HG02678 (cell line): ENCODE measurements around the gene PALLD.
A peak's percentile ranks its signal among the peaks of the same experiment; 100 is the strongest.

Experiments used
- ATAC-seq: cut with Tn5 transposase; IDR thresholded peaks from one replicate; pipeline ENCODE4 v1.9.1; 2021; ENCODE audit warnings: mild to moderate bottlenecking, moderate library complexity; ENCODE audit not compliant: unreplicated experiment

Gene PALLD

DNA sequence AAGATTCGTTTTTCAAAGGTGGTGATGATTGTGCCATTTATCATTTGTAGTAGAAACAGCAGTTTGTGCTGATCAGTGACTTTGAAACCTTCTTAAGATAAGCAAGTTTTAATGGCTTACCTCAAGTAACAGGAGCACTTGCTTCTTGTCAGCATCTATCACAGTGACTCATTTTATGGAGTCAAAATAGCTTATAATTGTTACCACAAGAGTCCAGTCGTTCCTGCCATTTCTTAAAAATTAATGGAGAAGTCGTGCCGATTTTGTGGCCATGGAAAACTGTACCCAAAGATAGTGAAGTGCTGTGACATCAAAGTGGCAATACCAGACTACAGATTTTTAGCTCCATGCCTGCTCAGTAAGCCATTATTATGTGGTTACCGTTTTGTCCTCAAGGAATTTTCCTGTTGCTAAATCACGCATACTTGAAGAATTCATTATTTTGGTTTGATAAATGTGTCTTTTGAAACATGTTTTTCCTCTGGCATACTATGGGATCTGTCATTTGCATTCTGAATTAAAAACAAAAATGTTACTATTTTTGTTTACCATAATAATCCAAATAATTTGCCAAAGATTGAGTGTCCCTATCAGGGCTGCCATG lies 383.3 kb downstream of the PALLD start:
- ATAC-seq: no peak

DNA sequence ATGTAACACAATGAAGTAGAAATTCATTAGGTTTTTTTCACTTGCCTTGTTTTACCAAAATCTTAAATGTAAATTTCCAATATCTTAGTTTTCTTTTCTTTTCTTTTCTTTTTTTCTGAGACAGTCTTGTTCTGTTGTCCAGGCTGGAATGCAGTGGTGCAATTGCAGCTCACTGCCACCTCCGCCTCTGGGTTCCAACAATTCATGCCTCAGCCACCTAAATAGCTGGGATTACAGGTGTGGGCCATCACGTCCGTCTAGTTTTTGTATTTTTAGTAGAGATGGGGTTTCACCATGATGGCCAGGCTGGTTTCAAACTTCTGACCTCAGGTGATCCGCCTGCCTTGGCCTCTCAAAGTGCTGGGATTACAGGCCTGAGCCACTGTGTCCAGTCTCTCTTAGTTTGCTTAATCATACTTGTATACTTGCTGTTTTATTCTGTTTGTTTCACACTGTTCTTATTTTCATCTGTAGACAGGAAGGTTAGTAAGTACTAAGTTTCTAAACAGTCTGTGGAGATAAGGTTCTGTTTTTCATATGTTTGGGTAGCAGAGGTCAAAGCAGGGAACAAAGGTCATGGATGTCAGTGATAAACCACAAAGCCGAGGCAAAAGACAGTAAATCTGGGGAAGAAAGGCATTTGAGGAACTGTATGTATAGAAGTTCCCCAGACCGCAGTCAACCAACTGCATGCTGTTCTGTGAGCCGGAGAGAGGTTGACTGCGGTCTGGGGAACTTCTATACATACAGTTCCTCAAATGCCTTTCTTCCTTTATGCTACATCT lies 384.2 kb downstream of the PALLD start:
- peak; percentile 77 for ATAC-seq

DNA sequence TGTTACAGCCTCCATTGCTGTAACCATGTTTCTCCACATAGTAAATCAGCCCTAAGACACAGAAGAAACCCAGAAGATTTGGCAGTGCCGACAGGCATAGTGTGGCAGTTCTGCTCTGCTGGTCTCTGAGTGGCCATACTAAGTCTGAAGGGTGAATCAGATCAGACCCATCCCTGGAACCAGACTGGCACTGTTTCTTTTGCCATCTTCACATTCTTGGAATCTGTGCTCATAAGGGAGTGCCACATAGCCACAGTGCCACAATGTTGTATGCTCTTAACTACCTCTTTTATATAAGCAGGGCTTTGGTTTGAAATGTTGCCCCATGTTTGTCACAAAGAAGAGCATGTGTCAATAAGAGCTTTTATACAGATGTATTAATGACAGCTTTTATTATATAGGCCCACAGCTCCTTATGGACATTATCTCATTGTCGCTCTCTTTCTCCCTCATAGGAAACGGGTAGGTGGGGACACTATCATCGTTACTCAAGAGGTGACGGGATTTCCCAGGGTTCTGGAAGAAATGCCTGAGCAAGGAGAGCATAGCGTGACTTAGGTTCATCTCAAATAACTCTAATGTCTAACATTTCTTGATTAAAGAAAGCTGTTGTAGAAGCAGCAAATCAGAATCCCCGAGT lies 385.0 kb downstream of the PALLD start:
- ATAC-seq: peak; percentile 3

DNA sequence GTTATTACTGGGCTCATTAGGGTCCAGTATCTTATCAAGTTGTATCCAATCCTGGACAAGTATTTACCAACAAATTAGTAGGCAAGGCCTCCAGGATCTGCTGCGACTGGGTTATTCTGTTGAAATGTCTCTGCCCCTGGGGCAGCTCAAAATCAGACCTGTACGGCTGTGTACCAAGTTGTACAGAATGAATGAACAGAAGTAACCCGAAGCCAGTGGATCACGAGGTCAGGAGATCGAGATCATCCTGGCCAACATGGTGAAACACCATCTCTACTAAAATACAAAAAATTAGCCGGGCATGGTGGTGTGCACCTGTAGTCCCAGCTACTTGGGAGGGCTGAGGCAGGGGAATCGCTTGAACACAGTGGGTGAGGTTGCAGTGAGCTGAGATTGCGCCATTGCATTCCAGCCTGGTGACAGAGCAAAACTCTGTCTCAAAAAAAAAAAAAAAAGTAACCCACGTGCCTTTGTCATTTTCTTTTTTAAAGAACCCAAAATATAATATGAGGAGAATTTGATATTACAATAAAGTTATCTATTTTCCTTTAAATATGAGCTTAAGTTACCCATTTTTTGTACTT lies 385.9 kb downstream of the PALLD start:
- no peak for ATAC-seq

DNA sequence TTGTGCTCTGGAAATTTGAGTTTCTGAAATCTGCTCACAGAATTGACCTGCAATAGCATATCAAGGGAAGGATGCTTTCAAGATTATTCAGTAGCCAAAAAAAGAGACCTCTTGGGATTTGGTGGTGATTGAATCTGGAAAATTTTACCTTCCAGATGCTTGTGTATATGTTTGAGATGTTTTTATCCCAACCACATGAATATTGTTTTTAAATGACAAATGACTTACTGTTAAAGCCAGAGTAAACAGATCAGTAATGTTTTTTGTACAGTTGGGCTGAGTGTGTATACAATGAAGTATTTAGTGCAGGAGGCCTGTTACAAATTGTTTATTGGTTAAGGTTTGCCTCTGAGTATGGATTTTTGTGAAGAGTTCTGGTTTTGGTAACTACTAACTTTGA lies 386.7 kb downstream of the PALLD start:
- ATAC-seq: no peak

DNA sequence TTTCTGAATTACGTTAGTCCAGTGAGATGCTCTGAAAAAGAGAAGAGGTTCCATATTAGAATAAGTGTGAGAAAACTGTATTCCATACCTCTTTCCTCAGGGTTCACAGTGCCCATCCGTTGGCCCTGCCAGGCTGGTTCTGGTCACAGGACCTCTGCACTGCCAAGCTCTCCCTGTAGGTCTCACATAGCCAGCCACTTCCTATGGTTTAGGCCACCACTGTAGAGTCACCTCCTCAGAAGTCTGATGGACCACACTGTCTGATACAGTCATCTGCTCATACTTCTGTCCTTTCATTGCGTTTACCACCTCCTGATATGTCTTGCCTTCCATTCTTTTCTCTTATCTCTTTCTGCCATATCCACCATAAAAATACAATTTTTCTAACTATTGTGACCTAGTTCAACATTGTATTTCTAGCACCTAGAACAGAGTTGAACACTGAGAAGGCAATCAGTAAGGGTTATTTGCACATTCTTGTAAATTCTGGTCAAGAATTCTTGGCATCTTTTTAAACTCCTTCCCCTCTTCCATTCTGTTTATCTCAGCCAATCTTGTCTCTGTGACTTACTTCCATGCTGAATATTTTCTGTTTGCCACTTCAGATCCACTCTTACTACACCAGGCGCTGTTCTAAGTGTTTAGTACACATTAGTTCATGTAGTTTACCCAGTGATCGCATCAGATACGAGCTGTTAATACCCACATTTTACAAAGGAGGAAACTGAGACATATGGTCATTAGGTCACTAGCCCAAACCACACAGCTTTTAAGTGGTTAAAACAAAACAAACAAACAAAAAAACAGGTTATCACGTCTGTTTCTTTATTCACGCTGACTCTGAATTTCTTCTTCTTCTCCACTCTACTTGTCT lies 387.6 kb downstream of the PALLD start:
- ATAC-seq: no peak

DNA sequence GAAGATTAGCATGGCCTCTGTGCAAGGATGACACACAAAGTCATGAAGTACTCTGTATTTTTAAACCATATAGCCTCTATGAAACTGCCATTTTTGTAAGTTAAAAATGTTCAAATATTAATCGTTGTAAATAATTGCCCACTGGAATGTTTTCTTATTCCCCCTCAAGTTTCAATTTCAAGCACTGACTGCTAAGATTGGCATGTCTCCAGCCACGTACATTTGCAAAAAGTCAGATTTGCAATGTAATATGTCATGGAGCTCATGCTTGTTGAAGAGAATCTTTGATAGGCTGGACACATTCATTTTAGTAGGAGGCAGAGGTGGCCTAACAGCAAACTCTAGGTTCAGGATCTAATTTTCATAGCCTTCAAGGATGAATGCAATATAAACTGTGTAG lies 388.5 kb downstream of the PALLD start:
- no peak for ATAC-seq

DNA sequence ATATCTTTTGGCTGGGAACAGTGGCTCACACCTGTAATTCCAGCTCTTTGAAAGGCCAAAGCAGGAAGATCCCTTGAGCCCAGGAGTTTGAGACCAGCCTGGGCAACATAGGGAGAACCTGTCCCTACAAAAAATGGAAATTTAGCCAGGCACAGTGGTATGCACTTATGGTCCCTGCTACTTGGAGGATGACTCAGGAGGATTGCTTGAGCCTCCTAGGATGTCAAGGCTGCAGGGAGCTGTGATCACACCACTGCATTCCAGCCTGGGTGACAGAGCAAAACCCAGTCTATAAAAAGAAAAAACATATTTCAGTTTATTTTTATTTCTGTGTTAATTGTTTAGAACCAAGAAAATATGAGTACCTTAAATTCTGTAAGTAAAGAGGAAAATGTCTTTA lies 389.5 kb downstream of the PALLD start:
- no peak for ATAC-seq

DNA sequence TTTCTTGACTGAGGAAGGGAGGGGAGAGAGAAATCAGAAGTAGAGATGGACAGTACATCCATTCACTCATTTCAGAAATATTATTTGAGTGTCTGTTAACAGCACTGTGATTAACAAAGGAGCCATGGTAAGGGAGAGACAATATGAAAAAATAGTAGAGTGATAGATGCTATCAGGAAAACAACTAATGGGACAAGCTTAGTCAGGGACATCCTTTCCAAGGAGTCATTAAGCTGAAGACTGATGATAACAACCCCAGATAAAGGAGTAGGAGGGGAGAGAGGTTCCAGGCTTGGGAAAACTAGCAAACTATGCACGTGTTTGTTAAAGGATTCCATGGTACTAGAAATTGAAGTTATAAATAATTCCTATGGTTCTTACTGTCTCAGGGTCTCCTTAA lies 391.0 kb downstream of the PALLD start:
- ATAC-seq: no peak

DNA sequence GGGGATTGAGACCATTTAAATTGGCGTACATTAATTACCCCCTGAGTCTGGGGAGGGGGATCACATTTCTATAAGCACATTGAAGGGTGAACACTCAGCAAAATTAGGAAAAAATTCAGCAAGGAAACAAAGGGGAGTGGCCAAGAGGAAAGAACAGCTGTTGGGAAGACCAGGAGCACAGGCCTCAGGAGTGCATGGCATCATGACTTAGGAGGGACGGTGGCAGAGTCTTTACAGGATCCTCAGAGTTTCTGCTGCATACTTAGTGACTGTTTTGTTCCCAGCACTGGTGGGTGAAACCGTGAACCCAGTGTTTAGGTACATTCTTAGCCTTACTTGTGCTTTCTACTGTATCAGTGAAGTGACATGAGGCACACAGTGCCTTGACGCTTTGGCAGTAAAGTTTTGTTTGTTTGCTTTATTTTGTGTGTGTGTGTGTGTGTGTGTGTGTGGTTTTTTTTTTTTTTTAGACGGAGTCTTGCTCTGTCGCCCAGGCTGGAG lies 391.9 kb downstream of the PALLD start:
- no peak for ATAC-seq

DNA sequence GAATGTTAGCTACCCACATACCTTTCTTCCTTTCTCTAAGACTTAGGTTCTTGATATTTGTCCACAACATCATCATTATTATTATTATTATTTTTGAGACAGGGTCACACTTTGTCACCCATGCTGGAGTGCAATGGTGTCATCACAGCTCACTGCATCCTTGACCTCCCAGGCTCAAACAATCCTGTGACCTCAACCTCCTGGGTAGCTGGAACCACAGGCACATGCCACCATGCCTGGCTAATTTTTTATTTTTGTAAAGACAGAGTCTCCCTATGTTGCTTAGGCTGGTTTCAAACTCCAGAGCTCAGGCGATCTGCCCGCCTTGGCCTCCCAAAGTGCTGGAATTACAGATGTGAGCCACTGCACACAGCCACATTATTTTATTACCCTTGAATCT lies 394.2 kb downstream of the PALLD start:
- no peak for ATAC-seq

DNA sequence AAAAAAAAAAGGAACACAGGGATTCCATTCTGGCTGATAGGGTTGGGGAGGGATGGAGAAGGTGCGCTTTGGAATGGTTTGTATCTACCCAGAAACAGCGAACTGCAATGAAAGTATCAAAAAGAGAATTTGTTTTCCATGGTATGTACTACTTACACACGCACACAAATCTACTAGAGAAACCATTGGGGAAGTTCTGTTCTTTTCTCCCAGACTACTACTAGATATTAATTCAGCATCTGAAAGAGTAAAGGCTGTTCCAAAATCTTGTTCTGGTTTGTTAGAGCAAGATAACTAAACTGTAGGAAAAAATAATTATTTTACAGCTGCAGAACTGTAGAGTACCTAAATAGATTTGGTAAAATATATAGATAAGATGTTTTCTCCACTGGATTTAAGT lies 394.8 kb downstream of the PALLD start:
- no peak for ATAC-seq

DNA sequence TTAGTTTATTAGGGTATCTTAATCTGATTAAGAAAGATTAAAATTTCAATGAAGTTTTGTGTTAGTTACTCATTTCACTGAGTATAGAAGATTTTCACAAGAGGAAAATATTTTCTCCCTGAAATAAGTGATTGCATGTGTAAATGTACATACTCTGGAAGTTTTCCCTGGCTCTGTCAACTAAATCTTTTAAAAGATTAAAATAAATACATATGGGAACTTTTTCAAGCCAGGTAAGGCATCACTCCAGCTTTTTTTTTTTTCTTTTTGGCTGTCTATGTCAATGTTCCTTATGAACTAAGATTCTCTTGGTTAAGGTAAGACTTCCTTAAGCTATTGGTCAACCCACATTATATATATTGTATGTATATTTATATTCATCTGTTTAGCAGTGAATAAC lies 395.6 kb downstream of the PALLD start:
- no peak for ATAC-seq

DNA sequence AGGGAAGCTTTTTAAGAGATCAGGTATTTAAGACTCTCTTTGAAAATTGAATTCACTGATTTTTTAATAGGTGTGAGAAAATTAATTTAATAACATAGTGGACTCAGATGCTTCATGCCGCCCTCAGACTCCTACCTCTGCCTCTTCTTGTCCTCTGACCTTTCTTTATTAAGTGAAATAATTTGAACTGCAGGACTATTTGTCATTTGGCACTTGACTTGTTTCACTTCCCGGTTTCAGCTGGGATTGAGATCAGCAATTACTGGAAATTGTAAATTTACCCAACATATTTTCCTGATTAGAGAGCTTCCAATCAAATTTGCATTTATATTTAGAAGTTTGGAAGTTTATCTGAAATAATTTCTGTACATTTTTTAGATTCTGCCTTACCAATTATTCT lies 396.4 kb downstream of the PALLD start:
- ATAC-seq: no peak

DNA sequence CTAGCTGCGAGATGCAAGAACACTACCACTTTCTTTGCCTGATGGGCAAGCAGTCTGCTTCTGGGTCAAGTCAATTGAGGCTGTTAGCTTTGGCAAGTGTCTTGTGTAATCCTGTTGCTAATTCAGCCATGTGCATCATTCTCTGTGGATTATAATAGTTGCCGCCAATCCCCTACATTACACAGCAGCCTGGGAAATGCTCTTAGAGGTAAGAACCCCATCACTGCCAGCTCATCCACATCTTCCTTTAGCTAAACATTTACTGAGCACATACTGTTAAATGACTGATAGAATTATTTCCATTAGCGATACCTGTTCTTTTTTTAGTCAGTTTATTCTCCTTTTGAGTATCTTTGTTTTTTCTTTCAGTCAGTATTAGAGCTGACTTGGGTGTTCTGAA lies 397.0 kb downstream of the PALLD start:
- ATAC-seq: no peak

DNA sequence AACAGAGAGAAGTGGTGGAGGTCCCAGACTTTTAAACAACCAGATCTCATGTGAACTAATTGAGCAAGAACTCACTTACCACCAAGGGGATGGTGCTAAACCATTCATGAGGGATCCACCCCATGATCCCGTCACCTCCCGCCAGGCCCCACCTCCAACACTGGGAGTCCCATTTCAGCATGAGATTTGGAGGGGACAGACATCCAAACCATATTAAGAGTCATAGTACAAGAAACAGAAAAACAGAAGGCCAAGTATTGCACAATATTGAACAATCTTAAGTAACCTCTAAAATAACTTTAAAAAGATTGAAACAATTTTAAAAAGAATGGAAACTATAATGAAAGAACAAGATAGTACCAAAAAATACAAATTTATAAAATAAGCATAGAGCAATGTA lies 403.2 kb downstream of the PALLD start:
- no peak for ATAC-seq

DNA sequence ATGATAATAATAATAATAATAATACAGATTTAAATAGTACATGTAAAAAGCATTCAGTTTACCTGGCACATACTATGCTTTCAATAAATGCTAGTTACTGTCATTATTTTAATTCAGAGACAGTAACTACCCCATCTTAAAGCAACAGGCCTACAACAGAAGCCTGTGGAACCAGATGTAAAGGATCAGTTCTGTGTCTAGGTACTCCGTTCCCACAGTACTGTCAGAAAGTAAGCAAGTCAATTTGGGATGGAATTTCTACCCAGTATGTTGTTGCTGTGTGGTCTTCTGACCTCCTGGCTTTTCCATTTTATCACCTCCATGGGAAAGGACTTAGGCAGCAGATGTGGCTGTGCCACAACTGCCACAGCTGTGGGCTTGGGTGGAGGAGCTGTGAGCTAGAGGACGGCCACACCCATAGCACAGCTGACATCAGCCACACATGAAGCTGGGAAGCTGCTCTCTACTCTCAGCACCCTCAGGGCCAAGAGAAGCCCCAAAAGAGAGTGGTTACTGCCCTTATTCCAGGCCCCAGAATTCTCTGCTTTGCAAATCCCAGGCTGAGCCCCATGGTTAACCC lies 410.4 kb downstream of the PALLD start:
- ATAC-seq: no peak

DNA sequence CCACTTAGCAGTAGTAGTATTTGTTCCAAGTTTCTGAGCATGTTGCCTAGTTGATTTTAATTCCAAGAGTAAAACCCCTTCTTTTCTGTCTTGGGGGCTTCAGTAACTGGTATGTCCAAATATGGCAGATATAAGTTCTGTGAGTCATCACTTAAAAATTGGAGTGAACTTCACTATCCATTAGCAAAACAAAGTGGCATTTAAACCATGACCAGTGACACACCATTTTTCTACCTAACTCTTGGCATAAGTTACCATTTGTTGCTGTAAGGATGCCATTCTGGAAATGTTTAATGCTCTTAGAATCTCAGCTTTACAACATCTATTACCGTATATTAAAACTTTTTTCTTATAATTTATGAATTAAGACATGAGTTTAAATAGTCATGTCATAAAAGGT lies 411.2 kb downstream of the PALLD start:
- no peak for ATAC-seq

DNA sequence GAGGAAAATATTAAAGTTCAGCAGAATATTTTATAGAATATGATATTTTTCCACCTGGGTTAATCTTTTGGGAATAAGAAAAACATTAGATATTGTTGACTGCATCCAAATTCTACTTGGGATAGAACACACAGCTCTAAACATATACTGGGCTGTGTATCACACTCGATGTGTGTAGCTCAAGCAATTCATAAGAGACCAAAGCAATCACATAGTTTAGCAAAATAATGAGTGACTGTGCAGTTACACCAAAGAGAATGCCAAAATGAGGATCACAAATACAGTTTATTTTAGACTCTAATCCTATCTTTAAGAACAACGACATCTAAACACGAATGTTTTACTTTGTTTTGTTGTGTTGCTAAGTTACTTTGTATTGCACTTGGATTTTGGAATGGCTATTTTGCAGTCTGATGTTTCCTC lies 412.0 kb downstream of the PALLD start:
- ATAC-seq: no peak

DNA sequence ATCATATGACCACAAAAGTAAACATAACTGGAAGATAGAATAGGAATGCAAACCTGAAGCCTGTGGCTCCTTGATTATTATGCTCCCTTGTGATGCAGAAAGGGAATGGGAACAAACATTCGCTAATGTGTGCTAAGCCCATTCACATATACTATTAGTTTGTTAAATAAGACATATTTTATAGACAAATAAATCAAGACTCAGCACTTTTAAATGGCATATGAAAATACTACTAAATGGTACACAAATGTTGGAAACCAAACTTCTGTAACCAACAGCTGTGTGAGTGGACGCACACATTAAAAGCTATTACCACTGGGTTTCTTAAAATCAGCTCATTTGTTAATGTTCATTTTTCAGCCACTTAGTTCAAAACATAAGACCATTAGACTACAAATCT lies 417.2 kb downstream of the PALLD start:
- ATAC-seq: no peak
